ENCODE measurements around the gene FAM216A. TPM values are rescaled to one million over a fixed set of nuclear protein-coding genes. Genes with fewer than 3 reads are reported as not detected.
A peak's percentile ranks its signal among the peaks of the same experiment; 100 is the strongest.

FAM216A gene
- total and polyA plus RNA-seq, 12 donors, result 2.4 to 27.2 (median 5.8) TPM

DNA sequence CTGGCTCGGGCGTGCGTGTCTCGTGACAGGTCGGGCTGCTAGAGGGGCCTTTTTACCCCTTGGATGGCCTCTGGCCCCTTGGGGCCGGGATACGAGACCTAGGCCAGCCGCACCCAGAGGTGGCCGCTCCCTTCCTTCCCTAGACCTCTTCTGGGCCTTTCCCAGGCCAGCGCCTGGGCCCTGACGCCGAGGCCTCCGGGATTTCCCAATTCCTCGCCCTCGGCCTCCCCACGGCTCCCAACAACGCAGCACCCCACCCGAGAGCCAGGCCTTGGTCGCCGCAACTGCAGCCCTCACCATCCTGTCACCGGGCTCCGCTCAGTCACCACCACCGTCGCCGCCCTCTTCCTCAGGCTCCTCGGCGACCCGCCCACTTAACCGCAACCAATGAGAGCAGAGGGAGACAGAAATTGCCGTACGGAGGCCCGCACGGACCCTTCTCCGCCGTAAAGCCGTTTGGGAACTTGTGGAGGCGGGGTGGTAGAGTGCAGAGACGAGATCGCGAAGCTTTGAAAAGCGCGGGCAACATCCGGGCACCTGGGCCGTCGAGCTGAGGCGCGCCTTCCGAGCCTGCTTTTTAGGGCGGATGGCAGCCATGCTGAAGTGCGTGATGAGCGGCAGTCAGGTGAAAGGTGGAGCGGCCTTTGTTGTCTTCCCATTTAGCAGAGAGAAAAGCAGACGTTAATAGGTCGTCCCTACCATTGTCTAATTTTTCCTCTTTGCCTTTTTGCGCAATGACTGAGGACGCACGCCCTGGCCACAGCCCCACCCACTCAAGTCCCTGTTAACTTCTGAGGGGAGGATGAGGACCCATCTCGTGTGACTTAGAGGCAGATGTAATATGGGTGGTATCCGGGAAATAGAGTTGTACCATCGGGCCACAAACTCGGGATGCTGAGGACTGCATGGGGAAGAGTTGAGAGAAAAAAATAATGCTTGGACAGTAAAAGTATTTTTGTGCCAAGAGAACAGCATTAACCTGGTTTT, 33.4 kb downstream of the FAM216A start, which contains the start of the genes RAD9B and VPS29:
RAD9B (plus strand) TSS at position 580 of the 987 bp plus-strand sequence; CDS start at position 587, 7 bp downstream.
VPS29 (minus strand) TSS at position 360 of the 987 bp plus-strand sequence; CDS start at position 300, 60 bp downstream.
- intact Hi-C loops (cut with DNase I), result loop anchor here in 7 of 10 donors (2.0 to 10.0 kb wide), 5 partner anchors 33 to 385 kb away; partner anchors contain the start of genes FAM216A (in 7 of the 7) and GPN3 (in 7 of the 7)
- H3K4me1 ChIP-seq, result peaks cover 0 to 40% (median 35%) of the 10 kb centered on the region in 9 donors
- H3K4me3 ChIP-seq, result peak within 1 kb of the TSS; percentile 70 to 98 (median 85)
- 6 to 7% methylated on average over 61 of the region's 61 CpGs for WGBS, 2 donors
- peak within 1 kb of the TSS; percentile 59 to 95 (median 91) for H3K27ac ChIP-seq
- peaks cover 0 to 14% (median 0%) of the 10 kb centered on the region in 9 donors for H3K36me3 ChIP-seq
- no peaks in the 10 kb centered on the region for H3K9me3 ChIP-seq
- TF ChIP-seq, protein P1, sequence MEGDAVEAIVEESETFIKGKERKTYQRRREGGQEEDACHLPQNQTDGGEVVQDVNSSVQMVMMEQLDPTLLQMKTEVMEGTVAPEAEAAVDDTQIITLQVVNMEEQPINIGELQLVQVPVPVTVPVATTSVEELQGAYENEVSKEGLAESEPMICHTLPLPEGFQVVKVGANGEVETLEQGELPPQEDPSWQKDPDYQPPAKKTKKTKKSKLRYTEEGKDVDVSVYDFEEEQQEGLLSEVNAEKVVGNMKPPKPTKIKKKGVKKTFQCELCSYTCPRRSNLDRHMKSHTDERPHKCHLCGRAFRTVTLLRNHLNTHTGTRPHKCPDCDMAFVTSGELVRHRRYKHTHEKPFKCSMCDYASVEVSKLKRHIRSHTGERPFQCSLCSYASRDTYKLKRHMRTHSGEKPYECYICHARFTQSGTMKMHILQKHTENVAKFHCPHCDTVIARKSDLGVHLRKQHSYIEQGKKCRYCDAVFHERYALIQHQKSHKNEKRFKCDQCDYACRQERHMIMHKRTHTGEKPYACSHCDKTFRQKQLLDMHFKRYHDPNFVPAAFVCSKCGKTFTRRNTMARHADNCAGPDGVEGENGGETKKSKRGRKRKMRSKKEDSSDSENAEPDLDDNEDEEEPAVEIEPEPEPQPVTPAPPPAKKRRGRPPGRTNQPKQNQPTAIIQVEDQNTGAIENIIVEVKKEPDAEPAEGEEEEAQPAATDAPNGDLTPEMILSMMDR (IDR thresholded peaks at IDR 0.05), result no peak
- no peaks in the 10 kb centered on the region for H3K27me3 ChIP-seq
- DNase-seq (peak; percentile 98 to 99), ATAC-seq (peak; percentile 97 to 100 (median 99))

DNA sequence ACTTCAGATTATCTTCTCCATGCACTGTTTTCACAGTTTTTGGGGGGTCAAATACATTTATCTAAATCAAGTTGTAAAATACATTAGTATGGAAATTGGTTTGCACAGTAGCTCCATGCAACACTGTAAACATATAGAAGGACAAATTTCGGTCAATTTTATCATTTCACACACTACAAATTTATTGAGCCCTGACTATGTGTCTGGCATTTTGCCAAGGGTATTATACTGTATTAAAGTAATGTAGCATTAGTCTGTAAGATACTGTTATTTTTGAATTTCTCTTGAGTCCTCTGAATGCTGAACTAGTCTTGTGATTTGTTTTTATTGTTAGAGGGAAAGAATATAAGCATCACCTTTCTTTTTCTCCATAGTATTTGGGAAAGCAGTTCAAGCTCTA, 34.8 kb downstream of the FAM216A start:
- TF ChIP-seq, protein P1 (IDR thresholded peaks at IDR 0.05), result no peak
- no peak overlapping the region for H3K4me3 ChIP-seq
- no peaks in the 10 kb centered on the region for H3K9me3 ChIP-seq
- ATAC-seq (no peak), DNase-seq (no peak)
- 84 to 88% methylated on average over 1 of the region's 1 CpG for WGBS, 2 donors
- H3K4me1 ChIP-seq, result peaks cover 0 to 38% (median 34%) of the 10 kb centered on the region in 9 donors
- H3K27ac ChIP-seq, result no peak overlapping the region
- H3K27me3 ChIP-seq, result no peaks in the 10 kb centered on the region
- intact Hi-C loops (cut with DNase I), result loop anchor here in 6 of 10 donors (2.0 to 10.0 kb wide), 5 partner anchors 35 to 384 kb away; partner anchors contain the start of genes FAM216A (in 6 of the 6) and GPN3 (in 6 of the 6)
- peaks cover 0 to 7% (median 0%) of the 10 kb centered on the region in 9 donors for H3K36me3 ChIP-seq

DNA sequence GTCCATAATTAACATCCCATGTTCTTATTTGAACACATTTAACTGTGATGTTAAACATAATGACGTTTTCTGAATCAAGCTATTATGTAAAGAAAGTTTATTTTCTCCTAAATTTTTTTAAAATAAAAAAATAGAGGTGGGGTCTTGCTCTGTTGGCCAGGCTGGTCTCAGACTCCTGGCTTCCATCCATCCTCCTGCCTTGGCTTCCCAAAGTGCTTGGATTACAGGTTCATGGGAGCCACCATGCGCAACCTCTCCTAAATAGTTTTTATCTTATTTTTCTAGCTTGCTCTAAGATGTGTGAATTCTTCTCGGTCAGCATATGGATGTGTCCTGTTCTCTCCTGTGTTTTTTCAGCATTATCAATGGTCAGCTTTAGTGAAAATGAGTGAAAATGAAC, 36.7 kb downstream of the FAM216A start:
- ATAC-seq (no peak), DNase-seq (no peak)
- Histone ChIP-seq H3K4me3 (no peak overlapping the region), H3K4me1 (peaks cover 0 to 19% (median 15%) of the 10 kb centered on the region in 9 donors), H3K9me3 (no peaks in the 10 kb centered on the region), H3K27ac (no peak overlapping the region), H3K36me3 (no peaks in the 10 kb centered on the region), H3K27me3 (no peaks in the 10 kb centered on the region)
- intact Hi-C loops (cut with DNase I), result loop anchor here in 3 of 10 donors (10.0 kb wide), 2 partner anchors 189 to 319 kb away; no protein-coding TSS in a partner anchor
- 69 to 77% methylated on average over 3 of the region's 3 CpGs for WGBS, 2 donors
- TF ChIP-seq, protein P1 (IDR thresholded peaks at IDR 0.05), result no peak

DNA sequence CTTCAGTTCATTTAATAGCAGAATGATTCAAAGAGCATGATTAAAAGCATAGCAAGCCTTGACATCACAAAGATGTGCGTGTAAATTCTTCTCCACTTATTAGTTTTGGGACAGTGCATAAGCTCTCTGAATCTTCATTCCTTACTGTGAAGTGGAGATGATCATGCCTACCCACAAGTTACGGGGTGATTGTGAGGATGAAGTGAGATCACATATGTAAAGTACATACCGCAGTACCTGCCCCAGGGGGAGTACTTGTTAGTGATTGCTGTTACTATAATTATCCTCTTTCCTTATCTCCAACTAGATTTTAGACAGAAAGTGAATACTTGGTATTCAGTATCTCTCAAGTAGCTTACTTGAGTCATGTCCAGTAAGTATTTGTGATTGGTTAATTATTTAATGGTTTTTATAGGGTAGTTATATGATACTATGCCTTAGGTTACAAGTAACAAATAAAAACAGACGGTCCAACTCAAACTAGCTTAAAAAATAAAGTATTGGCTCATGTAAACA, 39.5 kb downstream of the FAM216A start:
- intact Hi-C loops (cut with DNase I), result loop anchor here in 3 of 10 donors (10.0 kb wide), 2 partner anchors 187 to 317 kb away; no protein-coding TSS in a partner anchor
- no peaks in the 10 kb centered on the region for H3K9me3 ChIP-seq
- 85 to 89% methylated on average over 4 of the region's 4 CpGs for WGBS, 2 donors
- TF ChIP-seq, protein P1 (IDR thresholded peaks at IDR 0.05), result no peak
- no peak for ATAC-seq
- no peak for DNase-seq
- no peak overlapping the region for H3K27ac ChIP-seq
- no peaks in the 10 kb centered on the region for H3K27me3 ChIP-seq
- no peak overlapping the region for H3K4me3 ChIP-seq
- H3K36me3 ChIP-seq, result no peaks in the 10 kb centered on the region
- peaks cover 0 to 5% (median 0%) of the 10 kb centered on the region in 9 donors for H3K4me1 ChIP-seq

Measured in heart right ventricle (tissue), 16 donors.